ENCODE data around the gene ENPP6. TPM values are rescaled to one million over a fixed set of nuclear protein-coding genes. Genes with fewer than 3 reads are reported as not detected.
"Not testable (repeated sequence)": the region's sequence is repeated elsewhere in the genome, so short reads cannot be mapped to it uniquely, and the experiment has no call there.

Gene ENPP6
- total RNA-seq, 1 donor from 2014 or later: not detected

GRCh38 chr4:184052616-184053015, 165.1 kb downstream of the ENPP6 start:
- Mint-ChIP-seq H3K36me3 (ENCODE audit: unreplicated experiment) (no peaks in the 10 kb centered on the region), H3K4me1 (ENCODE audit: unreplicated experiment) (no peaks in the 10 kb centered on the region), H3K4me3 (ENCODE audit: unreplicated experiment) (no peak overlapping the region), H3K9me3 (ENCODE audit: unreplicated experiment) (peaks cover 26% of the 10 kb centered on the region), H3K27me3 (ENCODE audit: unreplicated experiment) (no peaks in the 10 kb centered on the region), H3K27ac (ENCODE audit: unreplicated experiment) (no peak overlapping the region)
- DNase-seq (ENCODE audit: extremely low spot score, unreplicated experiment): no peak
- TF ChIP-seq CTCF (IDR thresholded peaks at IDR 0.05): no peak

GRCh38 chr4:184051262-184051661, 166.4 kb downstream of the ENPP6 start:
- peaks cover 38% of the 10 kb centered on the region for H3K9me3 Mint-ChIP-seq (ENCODE audit: unreplicated experiment)
- not testable (repeated sequence) for DNase-seq (ENCODE audit: extremely low spot score, unreplicated experiment); H3K4me1 Mint-ChIP-seq (ENCODE audit: unreplicated experiment); H3K27me3 Mint-ChIP-seq (ENCODE audit: unreplicated experiment); H3K36me3 Mint-ChIP-seq (ENCODE audit: unreplicated experiment); H3K27ac Mint-ChIP-seq (ENCODE audit: unreplicated experiment); H3K4me3 Mint-ChIP-seq (ENCODE audit: unreplicated experiment)

GRCh38 chr4:184046148-184046547, 171.5 kb downstream of the ENPP6 start:
- no peak for TF ChIP-seq CTCF (IDR thresholded peaks at IDR 0.05)
- H3K27ac Mint-ChIP-seq (ENCODE audit: unreplicated experiment): no peak overlapping the region
- no peaks in the 10 kb centered on the region for H3K27me3 Mint-ChIP-seq (ENCODE audit: unreplicated experiment)
- H3K4me1 Mint-ChIP-seq (ENCODE audit: unreplicated experiment): no peaks in the 10 kb centered on the region
- H3K9me3 Mint-ChIP-seq (ENCODE audit: unreplicated experiment): peaks cover 40% of the 10 kb centered on the region
- H3K36me3 Mint-ChIP-seq (ENCODE audit: unreplicated experiment): no peaks in the 10 kb centered on the region
- H3K4me3 Mint-ChIP-seq (ENCODE audit: unreplicated experiment): no peak overlapping the region
- DNase-seq (ENCODE audit: extremely low spot score, unreplicated experiment): no peak

- H3K4me3 Mint-ChIP-seq (ENCODE audit: unreplicated experiment): no peak overlapping the region
- H3K36me3 Mint-ChIP-seq (ENCODE audit: unreplicated experiment): no peaks in the 10 kb centered on the region
- no peak for TF ChIP-seq CTCF (IDR thresholded peaks at IDR 0.05)
- H3K27me3 Mint-ChIP-seq (ENCODE audit: unreplicated experiment): peaks cover 16% of the 10 kb centered on the region
- peaks cover 10% of the 10 kb centered on the region for H3K9me3 Mint-ChIP-seq (ENCODE audit: unreplicated experiment)
- no peak for DNase-seq (ENCODE audit: extremely low spot score, unreplicated experiment)
- H3K4me1 Mint-ChIP-seq (ENCODE audit: unreplicated experiment): no peaks in the 10 kb centered on the region
- H3K27ac Mint-ChIP-seq (ENCODE audit: unreplicated experiment): no peak overlapping the region
Measured at GRCh38 chr4:184041156-184041555, 176.5 kb downstream of the ENPP6 start.

GRCh38 chr4:184039963-184040383, 177.7 kb downstream of the ENPP6 start:
- Mint-ChIP-seq H3K4me3 (ENCODE audit: unreplicated experiment) (no peak overlapping the region), H3K9me3 (ENCODE audit: unreplicated experiment) (no peaks in the 10 kb centered on the region), H3K27ac (ENCODE audit: unreplicated experiment) (no peak overlapping the region), H3K4me1 (ENCODE audit: unreplicated experiment) (no peaks in the 10 kb centered on the region), H3K27me3 (ENCODE audit: unreplicated experiment) (peaks cover 16% of the 10 kb centered on the region), H3K36me3 (ENCODE audit: unreplicated experiment) (no peaks in the 10 kb centered on the region)
- TF ChIP-seq CTCF (IDR thresholded peaks at IDR 0.05): no peak
- DNase-seq (ENCODE audit: extremely low spot score, unreplicated experiment): no peak

Measured in osteocyte (in vitro differentiated cells).